Transverse colon (tissue), 4 donors: ENCODE data around the gene LCAT. TPM values are rescaled to one million over a fixed set of nuclear protein-coding genes. Genes with fewer than 3 reads are reported as not detected.

ENCODE experiments used
- DNase-seq: peaks from one replicate; pipeline ENCODE4 v3.0.0-alpha.2; 2019
- H3K27ac ChIP-seq, 4 donors: fragments of 200-600 bp; sonication (generic); 2 replicates each; pipeline ENCODE4 v1.5.1; 2016 to 2018; ENCODE audit warnings: inconsistent platforms in 4 of 4
- H3K27me3 ChIP-seq: fragments of 200-600 bp; sonication (generic); 2 replicates; pipeline ENCODE4 v1.5.1; 2017; ENCODE audit warnings: inconsistent platforms
- H3K36me3 ChIP-seq, 4 donors: fragments of 200-600 bp; sonication (generic); 2 replicates each; pipeline ENCODE4 v1.5.1; 2017 to 2019; ENCODE audit warnings: inconsistent platforms in 4 of 4
- H3K4me1 ChIP-seq, 4 donors: fragments of 200-600 bp; sonication (generic); 2 replicates each; pipeline ENCODE4 v1.5.1; 2017 to 2020; ENCODE audit warnings: inconsistent platforms in 4 of 4
- H3K4me3 ChIP-seq, 4 donors: fragments of 200-600 bp; sonication (generic); 1 replicate in 1 of 4; 2 replicates in 3 of 4; pipeline versions ENCODE4 v1.5.1 to v1.6.1; 2017 to 2019; ENCODE audit warnings: inconsistent platforms in 4 of 4
- H3K9me3 ChIP-seq, 2 donors: fragments of 200-600 bp; sonication (generic); 2 replicates each; pipeline ENCODE4 v1.5.1; 2017 to 2019; ENCODE audit warnings: inconsistent platforms in 2 of 2
- EP300 ChIP-seq: sonication (generic); formaldehyde crosslinking; IDR thresholded peaks from one replicate; pipeline ENCODE4 v1.6.1; 2017; ENCODE audit warnings: antibody characterized with exemption, low read depth
- POLR2A ChIP-seq: fragments of 450-650 bp; IDR thresholded peaks from one replicate; pipeline ENCODE4 v1.6.1; 2016; ENCODE audit warnings: antibody characterized with exemption, mild to moderate bottlenecking, moderate library complexity
- POLR2AphosphoS5 ChIP-seq, 3 donors: sonication (generic); formaldehyde crosslinking; IDR thresholded peaks; one replicate each; pipeline ENCODE4 v1.6.1; 2016; ENCODE audit warnings: antibody characterized with exemption in 3 of 3
- WGBS, 2 donors: methylation state at CpG; one replicate each; pipeline ENCODE4 v1.1.5; 2018; ENCODE audit warnings: low coverage in 1 of 2; 5-methylcytosine and 5-hydroxymethylcytosine counted together
- in situ Hi-C, 4 donors: fragments of 200-750 bp; cut with MboI; loops; one replicate each; pipeline versions ENCODE4 v1.15.0 to v1.15.1; 2017; ENCODE audit warnings: low sequenced_read_pairs in 3 of 4, low pct_ligation_motif_present in 1 of 4, low pct_unique_long_range_greater_than_20kb in 1 of 4
- intact Hi-C: fragments of 100-400 bp; cut with DNase I; formaldehyde crosslinking; loops from one replicate; pipeline ENCODE4 v1.15.1; 2023; ENCODE audit warnings: low total_unique reads
- total RNA-seq, 4 donors: library from RNA; depleted of rRNA; stranded (reverse); fragments of >200 nt; gene quantifications; one replicate each; pipeline ENCODE4 v1.1.0, GENCODE V29; 2016
- TF ChIP-seq, protein P1 (sequence below), 5 experiments: fragments of 200-600 bp in 3 of 5; fragments of 450-650 bp in 2 of 5; sonication (generic) in 3 of 5; IDR thresholded peaks; 1 replicate in 2 of 5; 2 replicates in 3 of 5; pipeline ENCODE4 v1.5.1; 2016 to 2017; ENCODE audit warnings: antibody characterized with exemption in 5 of 5, inconsistent platforms in 3 of 5, mild to moderate bottlenecking in 2 of 5, moderate library complexity in 1 of 5

The LCAT gene
- total RNA-seq, 4 donors from 2014 or later, result 2.2 to 30.7 (median 4.2) TPM

DNA sequence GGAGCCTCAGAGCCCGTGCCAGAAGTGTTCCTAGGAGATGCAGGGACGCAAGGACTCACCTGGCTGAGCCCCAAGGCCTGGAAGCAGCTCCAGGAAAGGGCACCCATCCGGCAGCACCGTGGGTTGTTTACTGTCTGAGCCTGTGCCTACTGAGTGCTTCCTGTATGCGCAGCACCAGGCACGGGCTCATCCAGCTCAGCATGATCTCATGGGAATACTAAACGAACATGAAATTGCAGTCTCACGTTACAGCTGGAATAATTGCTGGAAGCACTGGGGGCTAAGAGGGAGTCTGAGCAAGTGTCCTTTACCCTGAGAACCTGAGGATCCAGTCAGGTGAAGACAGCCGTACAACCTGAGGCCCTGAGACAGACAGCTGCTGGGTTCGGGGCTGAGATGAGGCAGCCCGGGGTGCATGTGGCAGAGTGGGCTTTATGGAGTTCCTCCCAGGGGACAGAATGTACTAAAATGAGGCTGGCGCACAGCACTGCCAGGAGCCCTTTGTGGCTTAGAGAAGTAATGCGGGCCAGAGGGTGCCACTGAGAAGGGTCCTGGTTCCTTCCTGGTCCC is 17.7 kb downstream of the LCAT start:
- Histone ChIP-seq H3K9me3 (no peaks in the 10 kb centered on the region), H3K4me1 (no peaks in the 10 kb centered on the region), H3K36me3 (peaks cover 0 to 8% (median 4%) of the 10 kb centered on the region in 4 donors), H3K27ac (peak overlapping the region in 1 of 4 donors; percentile 12), H3K4me3 (no peak overlapping the region), H3K27me3 (no peaks in the 10 kb centered on the region)
- DNase-seq, result no peak
- intact Hi-C loops, result loop anchor here (10.0 kb wide), 1 partner anchor 111 kb away; no protein-coding TSS in a partner anchor
- 59% methylated on average over 13 of the region's 13 CpGs; no CpG with 5 or more reads in 1 of the 2 donors for WGBS, 2 donors
- in situ Hi-C loops, result loop anchor here in 2 of 4 donors (10.0 kb wide), 1 partner anchor 111 kb away; no protein-coding TSS in a partner anchor
- TF ChIP-seq, protein P1, sequence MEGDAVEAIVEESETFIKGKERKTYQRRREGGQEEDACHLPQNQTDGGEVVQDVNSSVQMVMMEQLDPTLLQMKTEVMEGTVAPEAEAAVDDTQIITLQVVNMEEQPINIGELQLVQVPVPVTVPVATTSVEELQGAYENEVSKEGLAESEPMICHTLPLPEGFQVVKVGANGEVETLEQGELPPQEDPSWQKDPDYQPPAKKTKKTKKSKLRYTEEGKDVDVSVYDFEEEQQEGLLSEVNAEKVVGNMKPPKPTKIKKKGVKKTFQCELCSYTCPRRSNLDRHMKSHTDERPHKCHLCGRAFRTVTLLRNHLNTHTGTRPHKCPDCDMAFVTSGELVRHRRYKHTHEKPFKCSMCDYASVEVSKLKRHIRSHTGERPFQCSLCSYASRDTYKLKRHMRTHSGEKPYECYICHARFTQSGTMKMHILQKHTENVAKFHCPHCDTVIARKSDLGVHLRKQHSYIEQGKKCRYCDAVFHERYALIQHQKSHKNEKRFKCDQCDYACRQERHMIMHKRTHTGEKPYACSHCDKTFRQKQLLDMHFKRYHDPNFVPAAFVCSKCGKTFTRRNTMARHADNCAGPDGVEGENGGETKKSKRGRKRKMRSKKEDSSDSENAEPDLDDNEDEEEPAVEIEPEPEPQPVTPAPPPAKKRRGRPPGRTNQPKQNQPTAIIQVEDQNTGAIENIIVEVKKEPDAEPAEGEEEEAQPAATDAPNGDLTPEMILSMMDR (IDR thresholded peaks at IDR 0.05), result no peak
- TF ChIP-seq POLR2AphosphoS5 (IDR thresholded peaks at IDR 0.05), result no peak
- TF ChIP-seq POLR2A, result no peak
- no peak for TF ChIP-seq EP300

DNA sequence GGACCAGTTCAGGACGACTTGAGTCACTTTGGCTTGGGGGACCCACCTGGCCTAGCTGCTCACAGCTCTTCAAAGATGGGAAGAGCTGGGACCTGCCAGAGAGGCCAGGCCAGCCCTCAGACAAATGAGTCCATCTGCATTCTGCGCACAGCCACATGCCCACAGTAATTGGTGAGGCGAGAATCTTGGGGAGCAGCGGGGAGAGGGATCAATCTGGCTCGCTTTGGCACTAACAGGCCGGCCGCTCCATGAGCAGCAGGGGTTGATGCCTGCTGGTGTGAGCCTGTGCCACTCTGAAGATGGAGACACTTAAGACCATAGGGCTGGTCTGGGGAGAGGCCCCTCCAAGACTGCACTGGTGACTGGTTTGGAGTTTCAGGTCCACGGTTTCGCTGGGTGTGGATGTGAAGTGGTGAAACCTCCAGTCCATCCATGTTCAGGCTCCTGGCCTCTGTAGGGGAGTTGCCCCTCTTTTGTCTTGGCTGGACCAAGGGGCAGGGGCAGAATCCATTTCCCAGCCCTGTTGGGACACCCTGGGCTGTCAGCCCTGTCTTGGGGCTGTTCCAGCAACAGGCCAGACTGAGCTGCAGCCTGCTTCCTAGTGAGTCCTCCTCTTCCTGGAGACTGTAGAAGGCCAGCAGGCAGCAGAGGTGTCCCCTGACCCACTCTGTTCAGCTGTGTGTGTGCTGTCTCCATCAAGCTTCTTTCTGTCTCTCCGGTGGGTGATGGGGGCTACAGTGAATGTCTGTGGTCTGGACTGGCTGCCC is 19.6 kb downstream of the LCAT start:
- Histone ChIP-seq H3K9me3 (no peaks in the 10 kb centered on the region), H3K27me3 (no peaks in the 10 kb centered on the region), H3K4me1 (no peaks in the 10 kb centered on the region), H3K36me3 (peaks cover 0 to 8% (median 4%) of the 10 kb centered on the region in 4 donors), H3K27ac (no peak overlapping the region), H3K4me3 (no peak overlapping the region)
- in situ Hi-C loops (loop anchor here in 2 of 4 donors (10.0 kb wide), 1 partner anchor 110 kb away; no protein-coding TSS in a partner anchor), intact Hi-C loops (loop anchor here (10.0 kb wide), 1 partner anchor 110 kb away; no protein-coding TSS in a partner anchor)
- no peak for DNase-seq
- 94% methylated on average over 10 of the region's 10 CpGs; no CpG with 5 or more reads in 1 of the 2 donors for WGBS, 2 donors
- TF ChIP-seq POLR2A (no peak), POLR2AphosphoS5 (IDR thresholded peaks at IDR 0.05) (no peak), EP300 (no peak)
- TF ChIP-seq, protein P1 (IDR thresholded peaks at IDR 0.05), result no peak

DNA sequence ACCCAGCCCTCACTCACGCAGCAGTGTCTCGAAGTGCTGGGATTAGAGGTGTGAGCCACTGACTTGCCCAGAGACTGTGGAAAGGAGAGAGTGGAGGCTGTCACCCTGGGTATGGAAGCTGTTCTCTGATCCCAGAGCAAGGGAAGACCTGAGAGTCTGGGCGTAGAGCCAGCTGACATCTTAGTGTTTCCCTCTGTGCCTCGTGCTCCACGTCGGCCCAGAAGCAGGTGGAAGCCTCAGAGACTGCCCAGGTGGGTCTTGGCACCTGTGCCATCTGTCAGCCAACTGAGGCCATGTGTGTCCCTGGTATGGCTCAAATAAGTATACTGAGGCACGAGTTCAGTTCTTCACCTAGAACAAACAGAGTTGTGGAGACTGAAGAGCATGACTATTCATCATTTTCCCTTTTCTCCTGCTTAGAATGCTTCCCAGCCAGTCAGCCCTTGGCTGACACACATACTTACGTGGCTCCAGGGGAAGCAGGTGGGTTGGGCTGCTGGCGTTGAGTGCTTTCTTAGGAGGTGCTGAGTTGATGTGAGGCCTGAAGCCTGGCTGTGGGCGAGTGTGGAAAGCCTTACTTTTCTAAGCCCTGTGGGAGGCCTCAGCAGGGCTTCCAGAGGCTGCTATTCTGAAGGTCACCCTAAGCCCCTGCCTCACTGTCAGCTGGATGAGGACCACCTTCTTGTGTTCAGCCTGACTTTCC is 20.4 kb downstream of the LCAT start:
- Histone ChIP-seq H3K27me3 (no peaks in the 10 kb centered on the region), H3K4me1 (no peaks in the 10 kb centered on the region), H3K36me3 (peaks cover 0 to 8% (median 4%) of the 10 kb centered on the region in 4 donors), H3K27ac (no peak overlapping the region), H3K4me3 (no peak overlapping the region), H3K9me3 (no peaks in the 10 kb centered on the region)
- no peak for DNase-seq
- TF ChIP-seq, protein P1 (IDR thresholded peaks at IDR 0.05), result no peak
- TF ChIP-seq POLR2A (no peak), POLR2AphosphoS5 (IDR thresholded peaks at IDR 0.05) (no peak), EP300 (no peak)
- 74 to 95% methylated on average over 3 to 9 of the region's 10 CpGs for WGBS, 2 donors
- intact Hi-C loops, result loop anchor here (10.0 kb wide), 1 partner anchor 109 kb away; no protein-coding TSS in a partner anchor
- in situ Hi-C loops, result loop anchor here in 2 of 4 donors (10.0 kb wide), 1 partner anchor 109 kb away; no protein-coding TSS in a partner anchor
